NOMO-1 treated with dmso at 0.1 percent for 144 hours (cell line): ENCODE data around the gene RIPPLY3.

Source experiments
- DNase-seq: peaks from one replicate; lab custom pipeline; 2025; ENCODE audit not compliant: unreplicated experiment; lab: John Stamatoyannopoulos, UW

Gene RIPPLY3

GRCh38 chr21:37006486-37007291 is at the start of gene RIPPLY3:
TSS of gene RIPPLY3 (plus strand) at chr21:37006702. CDS start at chr21:37006773, 71 bp downstream.
- DNase-seq, result no peak

DNA sequence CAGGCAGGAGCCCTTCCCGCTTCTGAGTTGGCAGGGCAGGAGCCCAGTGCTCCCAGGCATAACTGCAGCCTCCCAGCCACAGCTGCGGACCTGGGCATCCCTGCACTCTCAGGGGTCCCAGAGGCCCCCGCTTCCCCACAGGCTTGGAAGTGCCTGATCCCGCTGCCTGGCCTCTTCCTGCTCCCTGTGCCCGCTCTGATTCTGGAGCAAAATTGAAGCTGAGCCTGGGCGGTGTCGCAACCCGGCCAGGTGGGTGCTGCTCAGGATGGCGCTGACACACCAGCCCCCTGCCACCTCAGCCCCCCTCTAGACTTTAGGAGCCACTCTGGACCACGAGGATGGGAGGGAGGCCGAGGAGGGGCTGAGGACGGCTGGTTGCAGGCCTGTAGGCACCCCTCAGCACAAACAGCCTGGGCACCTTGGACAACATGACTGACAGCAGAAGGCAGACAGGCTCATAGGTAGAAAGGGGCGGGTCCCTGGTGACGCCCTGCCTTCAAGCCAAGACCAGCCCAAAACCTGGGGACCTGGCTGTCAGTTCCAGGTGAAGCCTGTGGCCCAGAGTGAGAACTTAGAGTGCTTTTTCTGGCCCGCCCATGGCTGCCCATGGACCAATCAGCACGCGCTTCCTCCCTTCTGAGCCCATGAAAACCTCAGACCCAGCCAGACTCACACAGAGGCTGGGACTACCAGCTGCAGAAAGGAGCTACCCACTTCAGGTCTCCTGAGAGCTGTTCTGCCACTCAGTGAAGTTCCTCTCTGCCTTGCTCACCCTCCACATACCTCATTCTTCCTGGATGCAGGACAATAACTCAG is 47.3 kb upstream of the RIPPLY3 start:
- no peak for DNase-seq

DNA sequence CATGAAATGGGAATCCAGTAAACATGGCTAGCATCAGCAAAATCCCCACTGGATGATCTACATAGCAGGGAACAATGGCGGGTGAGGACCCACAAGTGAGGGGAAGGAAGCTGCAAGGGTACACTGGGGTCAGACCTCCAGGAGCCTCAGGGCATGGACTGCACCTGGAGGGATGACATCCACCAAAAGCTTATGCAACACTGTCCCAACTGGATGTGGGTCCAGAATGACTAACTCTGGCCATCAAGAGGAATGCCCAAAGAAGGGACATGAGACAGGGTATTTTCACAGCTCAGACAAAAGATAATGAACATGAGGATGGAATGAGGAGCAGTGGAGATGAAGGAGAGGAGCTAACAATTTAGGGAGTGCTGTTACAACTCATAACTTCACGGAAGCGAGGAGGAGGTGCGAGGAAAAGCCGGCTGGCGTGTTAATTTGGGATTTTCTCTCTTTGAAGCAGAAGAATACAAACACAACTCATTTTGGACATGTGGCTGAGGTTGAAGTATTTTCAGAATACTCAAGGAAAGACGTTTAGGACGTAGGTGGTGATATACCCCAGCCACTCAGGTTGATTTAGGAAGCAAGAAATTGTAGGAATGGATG is 45.7 kb upstream of the RIPPLY3 start:
- no peak for DNase-seq

GRCh38 chr21:36962098-36962780 is 44.3 kb upstream of the RIPPLY3 start:
- DNase-seq, result no peak

DNA sequence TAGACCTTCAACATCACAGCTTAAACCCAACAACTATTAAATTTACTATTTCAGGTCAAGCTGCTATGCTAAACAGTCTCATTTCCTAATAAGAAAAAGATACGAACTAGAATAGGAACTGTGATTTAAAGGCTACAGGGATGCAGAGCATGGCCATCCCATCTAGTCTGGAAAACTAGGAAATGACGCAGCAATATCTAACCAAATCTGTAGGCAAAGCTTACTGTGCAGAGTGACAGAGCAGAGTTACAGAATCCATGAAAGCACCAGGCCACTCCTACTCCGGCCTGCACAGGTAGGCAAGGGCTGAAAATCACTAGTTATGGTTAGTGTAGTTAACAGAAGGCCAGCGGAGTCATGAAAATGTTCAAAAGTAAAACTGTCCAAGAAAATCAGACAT is 42.1 kb upstream of the RIPPLY3 start:
- DNase-seq, result no peak

- DNase-seq, result no peak
Observed at GRCh38 chr21:36964827-36965719, 41.4 kb upstream of the RIPPLY3 start.

DNA sequence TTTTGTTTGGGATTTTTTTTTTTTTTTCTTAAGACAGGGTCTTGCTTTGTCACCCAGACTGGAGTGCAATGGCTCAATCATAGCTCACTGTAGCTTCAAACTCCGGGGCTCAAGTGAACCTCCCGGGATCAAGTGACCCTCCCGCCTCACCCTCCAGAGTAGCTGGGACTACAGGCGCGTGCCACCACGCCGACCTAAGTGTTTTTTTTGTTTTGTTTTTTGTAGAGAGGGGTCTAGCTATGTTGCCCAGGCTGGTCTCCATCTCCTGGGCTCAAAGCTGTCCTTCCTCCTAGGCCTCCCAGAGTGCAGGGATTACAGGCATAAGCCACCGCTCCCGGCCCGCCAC is 40.8 kb upstream of the RIPPLY3 start:
- DNase-seq, result no peak

DNA sequence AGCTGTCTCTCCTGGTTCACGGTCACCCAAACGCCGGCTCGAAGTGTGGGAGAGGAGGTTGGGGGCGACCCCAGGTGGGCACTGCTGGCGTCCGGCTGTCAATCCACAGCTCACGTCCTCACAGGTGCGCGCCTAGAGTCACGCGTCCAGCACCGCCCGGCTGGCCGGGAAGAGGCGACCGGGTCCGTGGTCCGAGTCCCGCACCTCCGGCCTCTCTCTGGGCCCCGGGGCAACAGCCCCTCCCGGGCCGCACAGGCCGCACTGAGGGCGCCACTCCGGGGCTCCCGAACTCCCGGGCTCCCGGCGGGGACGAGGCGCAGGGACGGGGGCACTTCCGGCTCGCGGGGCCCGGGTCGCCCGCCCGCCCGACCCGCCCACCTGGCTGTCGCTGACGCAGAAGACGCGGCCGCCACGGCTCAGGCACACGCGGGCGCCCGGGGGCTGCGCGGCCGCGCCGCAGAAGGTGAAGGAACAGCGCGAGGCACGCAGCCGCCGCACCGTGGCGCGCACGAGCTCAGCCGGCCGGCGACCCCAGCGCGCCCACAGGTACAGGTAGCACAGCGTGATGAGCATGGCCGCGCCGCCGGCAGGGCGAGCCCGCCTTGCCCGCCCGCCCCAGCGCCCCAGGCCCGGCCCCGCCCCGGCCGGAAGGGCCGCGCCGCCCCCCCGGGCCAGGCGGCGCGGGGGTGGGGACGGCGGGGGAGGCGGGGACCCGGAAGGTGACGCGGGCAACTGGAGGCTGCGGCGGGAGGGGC is 40.3 kb upstream of the RIPPLY3 start, which contains the start of gene HLCS:
Gene HLCS (minus strand): TSS at position 604 of the 755 bp plus-strand sequence. CDS start 31 bp downstream, at position 573.
- DNase-seq, result peak; percentile 47

GRCh38 chr21:36966821-36967768 is 39.4 kb upstream of the RIPPLY3 start:
- no peak for DNase-seq

- no peak for DNase-seq
Observed at GRCh38 chr21:36968414-36968813, 38.1 kb upstream of the RIPPLY3 start.

DNA sequence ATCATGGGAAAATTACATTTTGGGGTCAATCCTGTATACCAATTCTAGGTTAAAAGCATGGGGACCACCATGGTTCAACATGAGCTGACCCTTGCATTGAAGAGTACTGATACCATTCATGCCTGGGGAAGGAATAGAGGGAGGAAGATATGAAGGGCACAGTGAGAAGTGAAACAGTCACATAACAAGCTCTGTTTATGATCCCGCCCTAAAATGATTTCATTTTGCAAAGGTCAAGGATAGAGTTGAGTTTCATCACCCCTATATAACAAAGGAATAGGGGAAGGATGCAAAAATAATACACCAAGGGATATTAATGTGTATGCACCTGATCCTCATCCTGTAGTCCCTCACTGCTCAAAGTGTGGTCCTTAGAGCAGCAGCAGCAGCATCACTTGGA is 37.5 kb upstream of the RIPPLY3 start:
- no peak for DNase-seq

DNA sequence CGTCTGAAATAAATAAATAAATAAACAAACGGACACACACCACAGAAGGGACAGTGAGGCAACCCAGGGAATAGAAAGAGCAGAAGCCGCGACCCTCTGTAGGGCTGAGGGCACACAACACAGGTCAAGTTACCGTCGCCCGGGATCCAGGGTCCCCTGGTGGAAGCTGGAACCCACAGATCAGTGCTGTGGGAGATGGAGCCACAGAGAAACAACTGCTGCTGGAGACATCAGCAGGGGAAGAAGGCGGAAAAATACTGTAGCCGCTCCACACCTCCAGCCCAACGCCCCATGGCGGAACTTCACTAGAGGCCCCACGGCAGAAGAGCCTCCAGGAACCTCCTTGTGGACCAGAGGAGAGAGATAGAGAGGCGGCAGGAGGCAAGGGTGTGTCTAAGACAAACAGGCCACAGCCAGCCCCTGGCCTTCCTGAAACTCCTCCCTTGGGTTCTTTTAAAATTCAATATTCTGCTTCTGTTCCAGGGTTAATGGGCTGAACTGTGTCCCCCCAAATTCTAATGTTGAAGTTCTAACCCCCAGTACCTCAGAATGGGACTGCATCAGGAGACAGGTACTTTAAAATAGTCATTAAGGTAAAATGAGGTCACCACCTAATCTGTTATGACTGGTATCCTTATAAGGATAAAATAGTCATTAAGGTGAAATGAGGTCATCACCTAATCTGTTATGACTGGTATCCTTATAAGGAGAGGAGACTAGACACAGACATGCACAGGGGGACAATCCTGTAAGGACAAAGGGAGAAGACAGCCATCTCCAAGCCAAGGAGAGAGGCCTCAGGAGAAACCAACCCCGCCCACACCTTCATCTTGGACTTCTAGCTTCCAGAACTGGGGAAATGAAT is 32.3 kb upstream of the RIPPLY3 start:
- no peak for DNase-seq

- no peak for DNase-seq
Observed at GRCh38 chr21:36974851-36975192, 31.7 kb upstream of the RIPPLY3 start.

DNA sequence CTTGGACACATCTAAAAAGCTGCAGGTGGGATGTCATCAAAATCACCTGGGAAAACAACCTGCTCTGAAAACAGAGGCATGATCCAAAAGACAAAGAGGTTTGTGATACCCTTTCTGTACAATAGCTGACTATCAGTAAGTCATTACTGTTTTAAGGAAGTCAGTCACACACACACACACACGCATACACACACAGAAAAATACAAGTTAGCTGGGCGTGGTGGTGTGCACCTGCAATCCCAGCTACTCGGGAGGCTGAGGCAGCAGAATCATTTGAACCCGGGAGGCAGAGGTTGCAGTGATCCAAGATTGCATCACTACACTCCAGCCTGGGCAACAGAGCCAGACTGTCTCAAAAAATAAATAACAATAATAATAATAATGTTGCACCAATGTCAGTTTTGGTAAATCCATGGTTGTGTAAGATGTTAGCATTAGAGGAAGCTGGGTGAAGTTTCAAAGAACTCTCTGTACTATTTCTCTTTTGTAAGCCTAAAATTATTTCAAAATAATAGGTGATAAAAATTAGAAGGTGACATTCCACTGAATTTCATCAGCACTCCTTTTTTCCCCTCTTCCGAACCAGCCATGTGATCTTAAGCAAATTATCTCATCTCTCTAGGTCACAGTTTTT is 30.2 kb upstream of the RIPPLY3 start:
- no peak for DNase-seq

GRCh38 chr21:36976882-36977651 is 29.4 kb upstream of the RIPPLY3 start:
- DNase-seq, result peak; percentile 61
